SH-SY5Y (cell line): ENCODE results near the gene TPH2.

Source experiments
- GATA2 ChIP-seq: IDR thresholded peaks from 2 replicates; pipeline ENCODE4 v1.6.1; 2011; ENCODE audit warnings: mild to moderate bottlenecking, low read depth, low read length
- GATA3 ChIP-seq: IDR thresholded peaks from 2 replicates; pipeline ENCODE4 v1.6.1; 2011; ENCODE audit warnings: low read depth, mild to moderate bottlenecking, low read length, moderate library complexity

DNA sequence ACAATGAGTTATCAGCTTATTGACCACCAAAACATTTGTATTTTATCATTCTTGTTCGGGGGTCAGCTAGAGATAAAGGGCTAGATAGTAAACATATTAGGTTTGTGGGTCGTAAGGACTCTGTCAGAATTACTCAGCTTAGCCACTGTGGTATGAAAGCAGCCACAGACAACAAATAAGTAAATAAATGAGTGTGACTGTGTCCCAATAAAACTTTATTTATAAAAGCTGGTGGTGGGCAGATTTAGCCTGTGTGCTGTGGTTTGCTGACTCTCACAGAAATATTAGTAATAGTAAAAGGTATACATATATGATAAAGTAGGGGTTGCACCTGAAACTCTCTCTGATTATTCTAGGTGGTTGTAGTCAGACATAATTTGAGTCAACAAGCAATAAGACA lies 56.1 kb downstream of the TPH2 start:
- TF ChIP-seq GATA2 = no peak
- TF ChIP-seq GATA3 = no peak
